MM.1S (cell line): Measurements from ENCODE around the gene IL1A.
"Not testable (repeated sequence)": the region's sequence is repeated elsewhere in the genome, so short reads cannot be mapped to it uniquely, and the experiment has no call there.

Experiments used
- DNase-seq: peaks from one replicate; pipeline ENCODE4 v3.0.0-alpha.2; 2015
- H2AFZ ChIP-seq: fragments of 300-600 bp; sonication (generic); 2 replicates; pipeline ENCODE4 v1.6.0; 2016; ENCODE audit warnings: antibody characterized with exemption, low read length
- H3F3A ChIP-seq: fragments of 300-600 bp; sonication (generic); 2 replicates; pipeline ENCODE4 v1.6.1; 2016; ENCODE audit warnings: mild to moderate bottlenecking, antibody characterized with exemption, low read length, moderate library complexity, mixed read lengths; ENCODE audit not compliant: insufficient read depth
- H3K27ac ChIP-seq: fragments of 300-600 bp; sonication (generic); 2 replicates; pipeline ENCODE4 v1.5.1; 2016; ENCODE audit warnings: mild to moderate bottlenecking, low read length
- H3K27me3 ChIP-seq: fragments of 300-600 bp; sonication (generic); replicated peaks from 2 replicates; pipeline ENCODE4 v1.6.0; 2016; ENCODE audit warnings: low read length; ENCODE audit not compliant: insufficient read depth
- H3K36me3 ChIP-seq: fragments of 300-600 bp; sonication (generic); replicated peaks from 2 replicates; pipeline ENCODE4 v1.6.1; 2016; ENCODE audit warnings: mild to moderate bottlenecking, low read length, mixed read lengths; ENCODE audit not compliant: insufficient read depth
- H3K4me1 ChIP-seq: fragments of 300-600 bp; sonication (generic); 2 replicates; pipeline ENCODE4 v1.6.1; 2016; ENCODE audit warnings: low read length, mixed read lengths
- H3K4me2 ChIP-seq: fragments of 300-600 bp; sonication (generic); 2 replicates; pipeline ENCODE4 v1.6.0; 2016; ENCODE audit warnings: low read depth, low read length
- H3K4me3 ChIP-seq: fragments of 300-600 bp; sonication (generic); 2 replicates; pipeline ENCODE4 v1.5.1; 2016; ENCODE audit warnings: low read length, mixed read lengths
- H3K79me2 ChIP-seq: fragments of 300-600 bp; sonication (generic); 2 replicates; pipeline ENCODE4 v1.6.1; 2016; ENCODE audit warnings: mixed run types, low read length, mixed read lengths
- H3K9ac ChIP-seq: fragments of 300-600 bp; sonication (generic); 2 replicates; pipeline ENCODE4 v1.6.1; 2016; ENCODE audit warnings: low read length, mixed read lengths
- H3K9me2 ChIP-seq: fragments of 300-600 bp; sonication (generic); replicated peaks from 2 replicates; pipeline ENCODE4 v1.6.1; 2016; ENCODE audit warnings: mild to moderate bottlenecking, low read length, mixed read lengths; ENCODE audit not compliant: insufficient read depth
- H3K9me3 ChIP-seq: fragments of 300-600 bp; sonication (generic); replicated peaks from 2 replicates; pipeline ENCODE4 v1.6.1; 2016; ENCODE audit warnings: mild to moderate bottlenecking, low read length, mixed read lengths; ENCODE audit not compliant: insufficient read depth
- H4K20me1 ChIP-seq: fragments of 300-600 bp; sonication (generic); 2 replicates; pipeline ENCODE4 v1.6.1; 2016; ENCODE audit warnings: mild to moderate bottlenecking, low read length, moderate library complexity, mixed read lengths; ENCODE audit not compliant: insufficient read depth
- CTCF ChIP-seq: fragments of 300-600 bp; sonication (generic); IDR thresholded peaks from 2 replicates; pipeline ENCODE4 v1.5.1; 2016; ENCODE audit warnings: antibody characterized with exemption, low read length, mixed read lengths
- EZH2 ChIP-seq: fragments of 300-600 bp; sonication (generic); optimal IDR thresholded peaks from 2 replicates; pipeline ENCODE3; 2017; ENCODE audit warnings: low read depth, mild to moderate bottlenecking, antibody characterized with exemption, low read length, mixed read lengths
- EZH2phosphoT487 ChIP-seq: fragments of 300-600 bp; sonication (generic); IDR thresholded peaks from 2 replicates; pipeline ENCODE4 v1.6.1; 2018; ENCODE audit warnings: antibody characterized with exemption, low read length

The IL1A gene

GRCh38 chr2:112784199-112785189 is at the start of gene IL1A:
Gene IL1A, minus strand, starts transcription at chr2:112784493. Its CDS starts 723 bp downstream, at chr2:112783770.
- DNase-seq, result no peak
- Histone ChIP-seq H3K4me2 (no peak within 1 kb of the TSS), H3K9me2 (no peaks in the 10 kb centered on the region), H3K4me1 (no peaks in the 10 kb centered on the region), H4K20me1 (no peaks in the 10 kb centered on the region), H2AFZ (no peak within 1 kb of the TSS), H3K79me2 (no peaks in the 10 kb centered on the region), H3K9me3 (no peaks in the 10 kb centered on the region), H3K27ac (no peak within 1 kb of the TSS), H3K36me3 (no peaks in the 10 kb centered on the region), H3F3A (no peaks in the 10 kb centered on the region), H3K9ac (no peak within 1 kb of the TSS), H3K27me3 (no peaks in the 10 kb centered on the region), H3K4me3 (no peak within 1 kb of the TSS)
- TF ChIP-seq CTCF, result no peak
- no peak for TF ChIP-seq EZH2
- no peak for TF ChIP-seq EZH2phosphoT487

- no peaks in the 10 kb centered on the region for H3K79me2 ChIP-seq
- H3K27me3 ChIP-seq, result no peaks in the 10 kb centered on the region
- H3K36me3 ChIP-seq, result no peaks in the 10 kb centered on the region
- H3F3A ChIP-seq, result no peaks in the 10 kb centered on the region
- no peaks in the 10 kb centered on the region for H3K4me1 ChIP-seq
- H3K9me3 ChIP-seq, result no peaks in the 10 kb centered on the region
- H4K20me1 ChIP-seq, result no peaks in the 10 kb centered on the region
- TF ChIP-seq EZH2 (no peak), EZH2phosphoT487 (no peak), CTCF (no peak)
- H3K27ac ChIP-seq, result no peak overlapping the region
- H3K9ac ChIP-seq, result no peak overlapping the region
- H2AFZ ChIP-seq, result no peak overlapping the region
- H3K9me2 ChIP-seq, result no peaks in the 10 kb centered on the region
- H3K4me3 ChIP-seq, result no peak overlapping the region
- no peak for DNase-seq
- H3K4me2 ChIP-seq, result no peak overlapping the region
These were observed 49.7 kb upstream of the IL1A start for GRCh38 chr2:112833976-112834375.

GRCh38 chr2:112833639-112833931 is 49.3 kb upstream of the IL1A start:
- H3K9me2 ChIP-seq, H3K36me3 ChIP-seq, DNase-seq, H3K4me2 ChIP-seq, H3K9me3 ChIP-seq, H3K79me2 ChIP-seq, H4K20me1 ChIP-seq, H3K27me3 ChIP-seq, H2AFZ ChIP-seq, H3K9ac ChIP-seq, H3K27ac ChIP-seq, H3K4me1 ChIP-seq, H3F3A ChIP-seq, H3K4me3 ChIP-seq: not testable (repeated sequence)
